ENCODE data around the gene CDHR5. TPM values are rescaled to one million over a fixed set of nuclear protein-coding genes. Genes with fewer than 3 reads are reported as not detected.

The CDHR5 gene
- total RNA-seq, 1 experiment from 2014 or later: not detected

GRCh38 chr11:603154-603553 lies 21.6 kb downstream of the CDHR5 start:
- no peak for DNase-seq
- H3K4me3 ChIP-seq (ENCODE audit: insufficient read depth, low read depth, low read length): no peak overlapping the region
- H3K36me3 ChIP-seq (replicated peaks; ENCODE audit: control insufficient read depth, insufficient read depth, low read length): peaks cover 41% of the 10 kb centered on the region
- H3K27me3 ChIP-seq (ENCODE audit: control insufficient read depth, insufficient read depth, low read length): no peaks in the 10 kb centered on the region

GRCh38 chr11:601573-602245 lies 23.0 kb downstream of the CDHR5 start:
- DNase-seq: no peak
- H3K27me3 ChIP-seq (ENCODE audit: control insufficient read depth, insufficient read depth, low read length): no peaks in the 10 kb centered on the region
- H3K4me3 ChIP-seq (ENCODE audit: insufficient read depth, low read depth, low read length): no peak overlapping the region
- H3K36me3 ChIP-seq (replicated peaks; ENCODE audit: control insufficient read depth, insufficient read depth, low read length): peaks cover 43% of the 10 kb centered on the region

GRCh38 chr11:598005-598680 lies 26.6 kb downstream of the CDHR5 start:
- Histone ChIP-seq H3K36me3 (replicated peaks; ENCODE audit: control insufficient read depth, insufficient read depth, low read length) (peaks cover 33% of the 10 kb centered on the region), H3K27me3 (ENCODE audit: control insufficient read depth, insufficient read depth, low read length) (no peaks in the 10 kb centered on the region), H3K4me3 (ENCODE audit: insufficient read depth, low read depth, low read length) (no peak overlapping the region)
- DNase-seq: no peak

GRCh38 chr11:597166-597725 lies 27.5 kb downstream of the CDHR5 start:
- no peaks in the 10 kb centered on the region for H3K27me3 ChIP-seq (ENCODE audit: control insufficient read depth, insufficient read depth, low read length)
- H3K4me3 ChIP-seq (ENCODE audit: insufficient read depth, low read depth, low read length): no peak overlapping the region
- DNase-seq: peak; percentile 93
- H3K36me3 ChIP-seq (replicated peaks; ENCODE audit: control insufficient read depth, insufficient read depth, low read length): peaks cover 37% of the 10 kb centered on the region

GRCh38 chr11:596374-596773 lies 28.4 kb downstream of the CDHR5 start:
- H3K27me3 ChIP-seq (ENCODE audit: control insufficient read depth, insufficient read depth, low read length): no peaks in the 10 kb centered on the region
- no peak for DNase-seq
- peaks cover 32% of the 10 kb centered on the region for H3K36me3 ChIP-seq (replicated peaks; ENCODE audit: control insufficient read depth, insufficient read depth, low read length)
- no peak overlapping the region for H3K4me3 ChIP-seq (ENCODE audit: insufficient read depth, low read depth, low read length)

- DNase-seq: no peak
- H3K27me3 ChIP-seq (ENCODE audit: control insufficient read depth, insufficient read depth, low read length): no peaks in the 10 kb centered on the region
- peaks cover 28% of the 10 kb centered on the region for H3K36me3 ChIP-seq (replicated peaks; ENCODE audit: control insufficient read depth, insufficient read depth, low read length)
- no peak overlapping the region for H3K4me3 ChIP-seq (ENCODE audit: insufficient read depth, low read depth, low read length)
These were observed 29.4 kb downstream of the CDHR5 start for GRCh38 chr11:595400-595799.

GRCh38 chr11:593347-593746 lies 31.4 kb downstream of the CDHR5 start:
- no peak for DNase-seq
- H3K36me3 ChIP-seq (replicated peaks; ENCODE audit: control insufficient read depth, insufficient read depth, low read length): peaks cover 31% of the 10 kb centered on the region

GRCh38 chr11:592918-593317 lies 31.8 kb downstream of the CDHR5 start:
- H3K27me3 ChIP-seq (ENCODE audit: control insufficient read depth, insufficient read depth, low read length): no peaks in the 10 kb centered on the region
- no peak overlapping the region for H3K4me3 ChIP-seq (ENCODE audit: insufficient read depth, low read depth, low read length)
- H3K36me3 ChIP-seq (replicated peaks; ENCODE audit: control insufficient read depth, insufficient read depth, low read length): peaks cover 33% of the 10 kb centered on the region
- DNase-seq: no peak

More at GRCh38 chr11:593347-593746, 31.4 kb downstream of the CDHR5 start:
- H3K27me3 ChIP-seq (ENCODE audit: control insufficient read depth, insufficient read depth, low read length): no peaks in the 10 kb centered on the region
- H3K4me3 ChIP-seq (ENCODE audit: insufficient read depth, low read depth, low read length): no peak overlapping the region

GRCh38 chr11:592501-592900 lies 32.3 kb downstream of the CDHR5 start:
- no peaks in the 10 kb centered on the region for H3K27me3 ChIP-seq (ENCODE audit: control insufficient read depth, insufficient read depth, low read length)
- H3K4me3 ChIP-seq (ENCODE audit: insufficient read depth, low read depth, low read length): no peak overlapping the region
- peaks cover 34% of the 10 kb centered on the region for H3K36me3 ChIP-seq (replicated peaks; ENCODE audit: control insufficient read depth, insufficient read depth, low read length)
- no peak for DNase-seq

- Histone ChIP-seq H3K36me3 (replicated peaks; ENCODE audit: control insufficient read depth, insufficient read depth, low read length) (peaks cover 37% of the 10 kb centered on the region), H3K27me3 (ENCODE audit: control insufficient read depth, insufficient read depth, low read length) (no peaks in the 10 kb centered on the region), H3K4me3 (ENCODE audit: insufficient read depth, low read depth, low read length) (no peak overlapping the region)
- no peak for DNase-seq
These were observed 33.8 kb downstream of the CDHR5 start for GRCh38 chr11:590997-591396.

- DNase-seq: no peak
- no peak overlapping the region for H3K4me3 ChIP-seq (ENCODE audit: insufficient read depth, low read depth, low read length)
- H3K27me3 ChIP-seq (ENCODE audit: control insufficient read depth, insufficient read depth, low read length): no peaks in the 10 kb centered on the region
- H3K36me3 ChIP-seq (replicated peaks; ENCODE audit: control insufficient read depth, insufficient read depth, low read length): peaks cover 36% of the 10 kb centered on the region
These were observed 35.0 kb downstream of the CDHR5 start for GRCh38 chr11:589798-590197.

- DNase-seq: no peak
- Histone ChIP-seq H3K4me3 (ENCODE audit: insufficient read depth, low read depth, low read length) (no peak overlapping the region), H3K27me3 (ENCODE audit: control insufficient read depth, insufficient read depth, low read length) (no peaks in the 10 kb centered on the region), H3K36me3 (replicated peaks; ENCODE audit: control insufficient read depth, insufficient read depth, low read length) (peaks cover 39% of the 10 kb centered on the region)
These were observed 36.8 kb downstream of the CDHR5 start for GRCh38 chr11:587978-588380.

- H3K27me3 ChIP-seq (ENCODE audit: control insufficient read depth, insufficient read depth, low read length): no peaks in the 10 kb centered on the region
- H3K4me3 ChIP-seq (ENCODE audit: insufficient read depth, low read depth, low read length): no peak overlapping the region
- peaks cover 36% of the 10 kb centered on the region for H3K36me3 ChIP-seq (replicated peaks; ENCODE audit: control insufficient read depth, insufficient read depth, low read length)
- no peak for DNase-seq
These were observed 37.2 kb downstream of the CDHR5 start for GRCh38 chr11:587546-587945.

- DNase-seq: no peak
- H3K4me3 ChIP-seq (ENCODE audit: insufficient read depth, low read depth, low read length): no peak overlapping the region
- no peaks in the 10 kb centered on the region for H3K27me3 ChIP-seq (ENCODE audit: control insufficient read depth, insufficient read depth, low read length)
- H3K36me3 ChIP-seq (replicated peaks; ENCODE audit: control insufficient read depth, insufficient read depth, low read length): peaks cover 36% of the 10 kb centered on the region
These were observed 38.1 kb downstream of the CDHR5 start for GRCh38 chr11:586376-587316.

Measured in H7 (cell line).